Activated T-cell treated with anti-CD3 and anti-CD28 coated beads for 4 hours (primary cell): Measurements from ENCODE around the gene NDUFB5.
A peak's percentile ranks its signal among the peaks of the same experiment; 100 is the strongest.

Experiments used
- DNase-seq: peaks from one replicate; pipeline ENCODE4 v3.0.0-alpha.2; 2020

NDUFB5 gene

DNA sequence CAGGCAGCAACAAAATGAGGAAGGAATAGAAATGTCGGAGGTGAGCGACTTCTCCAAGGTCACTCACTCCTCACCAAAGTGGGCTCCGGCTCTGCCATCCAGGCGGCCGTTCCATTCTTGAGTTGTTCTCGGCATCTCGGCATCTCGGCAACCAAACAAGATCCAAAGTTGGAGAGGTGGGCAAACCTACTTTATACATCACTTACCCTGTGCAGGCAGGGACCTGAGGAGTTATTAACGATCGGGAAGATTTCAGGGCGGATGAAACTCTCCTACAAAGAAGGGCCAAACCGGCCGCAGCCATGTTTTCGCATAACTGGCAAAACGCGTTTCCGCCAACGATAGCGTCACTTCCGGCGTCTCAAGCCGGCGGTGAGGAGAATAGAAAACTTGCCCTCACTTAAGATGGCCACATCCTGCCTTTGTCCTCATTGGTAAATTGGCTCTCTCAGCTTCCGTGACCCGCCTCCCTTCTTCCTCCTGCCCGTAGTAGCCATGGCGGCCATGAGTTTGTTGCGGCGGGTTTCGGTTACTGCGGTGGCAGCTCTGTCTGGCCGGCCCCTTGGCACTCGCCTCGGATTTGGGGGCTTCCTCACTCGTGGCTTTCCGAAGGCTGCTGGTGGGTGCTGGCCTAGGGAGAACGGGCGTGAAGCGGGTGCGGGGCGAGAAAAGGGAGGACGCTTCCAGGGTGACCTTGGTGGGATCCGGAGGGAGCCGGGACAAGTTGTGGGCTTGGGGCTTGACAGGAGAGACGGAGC is at the start of gene NDUFB5, which contains the start of gene MRPL47:
Gene NDUFB5, plus strand, starts transcription at position 474 of the 758 bp plus-strand sequence. Its CDS starts 22 bp downstream, at position 496.
Gene MRPL47, minus strand, starts transcription at position 318 of the 758 bp plus-strand sequence. Its CDS starts 14 bp downstream, at position 304.
- peak; percentile 90 for DNase-seq

DNA sequence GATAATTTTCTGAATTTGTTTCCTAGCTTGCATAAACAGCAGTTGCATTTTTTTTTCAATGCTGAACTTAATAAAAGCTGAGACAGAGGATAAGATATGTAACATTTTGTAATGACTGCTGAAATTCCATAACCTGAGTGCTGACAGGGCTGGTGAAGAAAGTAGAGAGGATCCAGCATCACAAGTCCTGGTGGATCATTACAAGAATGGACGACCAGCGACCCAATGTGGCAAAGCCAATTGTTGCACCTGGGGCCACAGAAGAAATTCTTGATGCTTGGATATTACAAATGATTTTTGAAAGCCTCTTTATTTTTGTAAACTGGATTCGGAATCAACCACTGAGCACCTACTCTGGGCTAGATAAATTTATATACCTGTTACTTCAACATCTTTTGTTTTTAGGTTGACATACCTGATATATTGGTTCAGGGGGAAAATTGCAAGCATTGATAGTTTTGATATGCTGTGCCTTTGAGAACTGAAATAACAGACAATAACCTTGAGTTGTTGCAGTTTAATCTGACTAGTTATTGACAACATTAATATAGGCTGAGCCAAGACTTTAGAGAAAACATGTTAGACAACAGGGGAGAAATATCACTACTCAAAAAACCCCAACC is 45.7 kb upstream of the NDUFB5 start:
- no peak for DNase-seq

DNA sequence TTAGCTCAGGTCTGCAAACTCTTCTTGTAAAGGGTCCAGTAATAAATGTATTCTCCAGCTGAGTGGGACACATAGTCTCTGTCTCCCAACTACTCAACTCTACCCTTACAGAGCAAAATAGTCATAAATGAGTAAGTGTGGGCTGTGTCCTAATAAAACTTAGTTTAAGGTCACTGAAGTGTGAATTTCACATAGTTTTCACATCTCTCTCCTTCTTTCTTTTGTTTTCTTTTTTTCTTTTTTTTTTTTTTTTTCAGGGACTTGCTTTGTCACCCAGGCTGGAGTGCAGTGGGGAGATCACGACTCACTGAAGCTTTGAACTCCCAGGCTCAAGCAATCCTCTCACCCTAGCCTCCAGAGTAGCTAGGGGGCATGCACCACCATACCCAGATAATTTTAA is 43.8 kb upstream of the NDUFB5 start:
- DNase-seq: no peak

DNA sequence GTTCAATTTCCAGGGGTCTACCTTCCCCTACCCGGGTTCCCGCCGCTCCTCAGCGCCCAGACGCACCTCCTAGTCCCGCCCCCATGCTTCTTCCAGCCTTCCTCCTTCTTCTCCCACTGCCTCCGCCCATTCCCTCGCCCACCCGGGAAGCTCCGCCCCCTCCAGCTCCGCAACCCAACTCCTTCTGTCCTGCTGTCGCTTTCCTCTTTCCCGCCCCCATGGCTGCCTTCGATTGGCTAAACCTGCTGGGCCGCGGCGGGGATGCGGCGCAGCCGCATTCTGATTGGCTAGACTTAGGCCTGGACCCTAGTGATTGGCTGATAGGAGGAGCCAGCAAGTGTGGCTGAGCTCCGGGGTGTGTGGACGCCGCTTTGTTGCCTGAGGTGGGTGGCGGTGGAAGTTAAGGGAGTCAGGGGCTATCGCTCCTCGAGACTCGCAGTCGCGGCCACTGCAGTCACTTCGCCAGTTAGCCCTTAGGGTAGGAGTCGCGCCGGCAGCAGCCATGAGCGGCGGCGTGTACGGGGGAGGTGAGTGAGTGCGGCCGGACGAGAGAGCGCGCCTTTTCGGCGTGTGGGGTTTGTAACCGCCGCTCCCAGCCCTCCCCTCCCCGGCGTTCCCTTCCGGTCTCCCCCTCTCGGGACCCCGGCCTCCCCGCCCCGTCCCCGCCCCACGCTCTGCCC is 41.9 kb upstream of the NDUFB5 start, which contains the start of gene ACTL6A:
Gene ACTL6A, plus strand, starts transcription at position 336 of the 680 bp plus-strand sequence. Its CDS starts 167 bp downstream, at position 503.
- DNase-seq: peak; percentile 98

DNA sequence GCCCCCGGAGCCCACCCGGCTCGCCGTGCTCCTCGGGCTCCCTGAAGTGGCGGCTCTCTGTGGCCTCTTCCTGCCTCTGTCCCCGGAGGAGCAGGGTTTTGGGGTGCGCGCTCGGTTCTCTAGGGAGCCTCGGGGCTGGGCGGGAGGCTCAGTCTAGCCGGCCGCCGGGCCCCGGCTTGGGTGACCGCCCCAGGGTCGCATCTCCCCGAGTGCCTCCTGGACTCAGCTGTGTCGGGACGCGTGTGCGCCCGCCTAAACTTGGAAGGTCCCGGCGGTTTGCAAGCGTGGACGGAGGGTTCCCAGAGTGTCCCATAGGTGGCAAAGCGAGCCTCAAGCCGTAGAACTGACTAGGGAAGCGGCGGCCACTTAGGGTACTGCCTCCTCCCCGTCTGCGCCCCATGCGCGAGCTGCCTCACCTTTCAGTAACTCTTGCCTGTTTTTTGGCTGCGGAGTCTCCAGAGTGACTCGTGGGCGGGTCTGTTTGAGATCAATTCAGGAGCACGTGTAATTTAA is 41.3 kb upstream of the NDUFB5 start:
- peak; percentile 33 for DNase-seq

DNA sequence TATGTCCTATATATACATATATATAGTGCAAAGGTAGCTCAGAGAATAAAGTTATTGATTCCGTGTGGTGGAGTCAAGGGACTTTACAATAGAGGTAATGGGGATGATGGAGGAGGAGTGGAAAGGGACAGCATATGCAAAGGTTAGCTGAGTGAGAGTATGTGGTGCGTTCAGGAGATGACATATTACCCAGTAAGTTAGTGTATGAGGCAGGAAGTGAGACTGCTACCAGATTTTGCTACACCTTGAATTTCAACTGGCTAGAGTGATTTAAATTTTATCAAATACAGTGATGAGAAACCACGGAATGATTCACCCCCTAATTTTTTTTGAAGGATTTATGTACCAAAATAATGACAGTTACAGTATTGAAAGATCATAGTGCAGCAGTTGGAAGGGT is 39.1 kb upstream of the NDUFB5 start:
- DNase-seq: no peak

DNA sequence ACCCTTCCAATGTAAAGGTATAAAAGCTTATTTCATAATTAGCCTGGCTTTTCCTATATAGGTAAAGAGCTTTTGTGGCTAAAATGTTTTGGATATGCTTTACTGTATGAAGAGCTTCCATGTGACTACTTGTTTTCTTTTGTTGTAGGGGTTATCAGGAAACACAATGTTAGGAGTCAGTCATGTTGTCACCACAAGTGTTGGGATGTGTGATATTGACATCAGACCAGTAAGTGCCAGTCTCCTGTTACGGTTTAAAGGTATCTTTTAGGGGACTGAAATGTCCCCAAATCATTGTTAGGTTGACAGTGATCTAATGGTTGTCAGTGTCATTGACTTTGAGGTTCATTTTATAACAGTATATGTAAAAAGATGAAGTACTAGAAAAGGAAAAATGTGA is 23.6 kb upstream of the NDUFB5 start:
- no peak for DNase-seq

DNA sequence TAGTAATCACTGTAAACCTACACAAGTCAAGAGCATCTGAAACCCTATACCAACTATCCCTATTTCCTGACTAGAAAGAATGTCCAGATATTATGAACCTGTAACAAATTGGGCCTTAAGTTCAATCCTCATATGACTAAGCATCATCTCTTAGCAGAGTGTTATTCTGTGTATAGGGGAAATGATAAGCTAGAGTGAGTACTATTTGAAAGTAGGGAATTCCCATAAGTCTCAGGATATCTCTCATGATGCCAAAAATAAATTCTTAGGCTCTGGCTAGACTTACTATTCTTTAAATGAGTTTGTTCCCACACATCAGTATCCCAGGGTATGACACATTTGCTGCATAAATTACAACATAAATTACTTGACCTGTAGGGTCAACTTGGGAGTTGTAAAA is 15.5 kb upstream of the NDUFB5 start:
- DNase-seq: no peak

DNA sequence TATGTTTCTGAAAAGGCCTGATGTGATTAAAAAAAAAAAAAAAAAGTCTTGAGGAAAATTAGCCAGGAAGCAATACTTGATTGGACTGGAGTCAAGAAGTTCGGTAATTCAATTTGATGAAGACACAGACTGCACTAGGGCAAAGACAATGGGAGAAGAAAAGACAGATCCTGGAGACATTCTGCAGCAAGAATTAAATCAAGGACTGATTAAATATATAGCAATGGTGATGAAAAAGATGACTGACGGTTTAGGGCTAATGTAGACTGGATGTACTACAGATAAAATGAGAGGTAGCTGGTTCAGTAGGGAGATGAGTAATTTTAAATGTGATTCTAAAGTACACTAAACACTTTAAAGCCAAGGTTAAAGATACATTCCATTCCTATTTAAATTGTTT is 13.9 kb upstream of the NDUFB5 start:
- no peak for DNase-seq

DNA sequence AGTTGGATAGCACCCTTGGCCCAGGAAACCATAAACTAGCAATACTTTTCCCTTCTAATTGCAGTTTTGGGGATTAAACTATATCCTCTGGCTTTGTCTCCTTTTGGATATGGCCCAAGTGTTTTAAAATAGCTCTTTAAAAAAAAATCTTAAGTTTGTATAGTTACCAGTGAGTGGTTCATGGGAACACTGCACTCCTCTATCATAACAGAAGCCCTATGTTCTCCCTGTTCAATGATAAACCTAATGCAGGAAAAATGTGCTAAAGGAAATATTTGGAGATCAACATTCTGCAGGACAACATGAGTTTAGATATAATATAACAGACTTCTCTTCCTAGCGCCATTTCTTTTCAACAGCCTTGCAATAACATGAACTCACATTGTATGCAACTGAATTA is 13.3 kb upstream of the NDUFB5 start:
- DNase-seq: no peak

DNA sequence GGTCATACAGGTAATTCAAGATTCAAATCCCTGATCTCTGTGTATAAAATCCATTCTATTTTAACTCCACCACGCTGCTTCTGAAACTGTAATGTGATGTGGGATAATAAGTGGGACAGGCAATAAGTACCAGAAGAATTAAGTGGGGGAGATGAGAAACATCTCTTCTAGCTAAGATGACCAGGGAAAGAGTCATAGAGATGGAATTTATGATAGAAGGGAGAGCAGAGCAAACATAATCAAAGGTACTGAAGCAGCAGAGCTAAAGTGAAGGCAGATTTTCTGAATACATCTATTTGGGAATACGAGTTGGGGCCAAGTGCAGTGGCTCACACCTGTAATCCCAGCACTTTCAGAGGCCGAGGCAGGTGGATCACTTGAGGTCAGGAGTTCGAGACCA is 5.1 kb upstream of the NDUFB5 start:
- DNase-seq: no peak

DNA sequence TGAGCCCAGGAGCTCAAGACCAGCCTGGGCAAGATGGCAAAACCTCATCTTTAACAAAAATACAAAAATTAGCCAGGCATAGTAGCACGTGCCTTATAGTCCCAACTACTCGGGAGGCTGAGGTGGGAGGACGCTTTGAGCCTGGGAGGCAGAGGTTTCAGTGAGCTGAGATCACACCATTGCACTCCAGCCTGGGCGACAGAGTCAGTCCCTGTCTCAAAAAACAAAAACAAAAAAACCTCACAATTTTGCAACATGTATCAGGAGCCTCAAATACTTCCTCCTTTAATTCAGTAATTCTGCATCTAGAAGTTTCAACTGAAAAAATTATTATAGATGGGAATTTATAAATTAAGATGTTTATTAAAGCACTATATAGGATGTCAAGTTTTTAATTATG is 1.3 kb upstream of the NDUFB5 start:
- no peak for DNase-seq

DNA sequence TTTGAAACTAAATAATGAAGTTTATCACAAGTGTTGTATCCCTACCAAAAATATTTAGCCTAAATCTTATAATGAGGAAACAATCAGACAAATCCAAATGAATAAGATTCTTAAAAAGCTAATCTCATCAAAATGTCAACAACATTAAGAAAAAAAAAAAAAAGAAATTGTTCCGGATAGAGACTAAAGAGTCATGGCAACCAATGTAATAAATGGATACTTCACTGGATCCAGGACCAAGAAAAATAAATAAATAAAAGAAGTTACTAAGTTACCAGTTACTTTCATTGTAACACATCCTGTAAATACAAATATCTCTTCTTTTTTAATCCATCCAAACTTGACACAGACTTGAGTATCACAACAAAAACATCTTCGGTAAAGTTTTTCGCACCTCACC is 763 bp upstream of the NDUFB5 start:
- DNase-seq: no peak

DNA sequence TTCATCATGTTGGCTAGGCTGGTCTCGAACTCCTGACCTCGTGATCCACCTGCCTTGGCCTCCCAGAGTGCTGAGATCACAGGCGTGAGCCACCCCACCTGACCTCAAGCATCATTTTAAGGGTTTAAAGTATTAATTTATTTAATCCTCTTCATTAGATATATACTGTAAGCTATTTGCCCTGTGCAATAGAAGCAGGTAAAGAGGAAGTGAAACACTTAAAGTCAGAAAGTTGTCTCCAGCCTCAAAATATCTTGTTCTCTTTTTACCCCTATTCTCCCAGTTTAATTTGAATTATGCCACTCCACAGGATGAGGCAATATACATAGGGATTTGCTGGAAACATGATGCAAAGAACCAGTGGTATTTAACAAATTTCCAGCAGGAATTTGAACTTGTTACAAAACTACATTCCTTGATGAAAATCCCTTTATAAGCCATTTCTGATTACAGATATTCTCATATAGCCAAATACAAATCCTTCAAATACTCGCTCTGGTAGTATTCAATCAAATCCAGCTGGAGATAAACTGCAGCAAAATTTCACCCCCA is 2.0 kb downstream of the NDUFB5 start:
- DNase-seq: no peak

DNA sequence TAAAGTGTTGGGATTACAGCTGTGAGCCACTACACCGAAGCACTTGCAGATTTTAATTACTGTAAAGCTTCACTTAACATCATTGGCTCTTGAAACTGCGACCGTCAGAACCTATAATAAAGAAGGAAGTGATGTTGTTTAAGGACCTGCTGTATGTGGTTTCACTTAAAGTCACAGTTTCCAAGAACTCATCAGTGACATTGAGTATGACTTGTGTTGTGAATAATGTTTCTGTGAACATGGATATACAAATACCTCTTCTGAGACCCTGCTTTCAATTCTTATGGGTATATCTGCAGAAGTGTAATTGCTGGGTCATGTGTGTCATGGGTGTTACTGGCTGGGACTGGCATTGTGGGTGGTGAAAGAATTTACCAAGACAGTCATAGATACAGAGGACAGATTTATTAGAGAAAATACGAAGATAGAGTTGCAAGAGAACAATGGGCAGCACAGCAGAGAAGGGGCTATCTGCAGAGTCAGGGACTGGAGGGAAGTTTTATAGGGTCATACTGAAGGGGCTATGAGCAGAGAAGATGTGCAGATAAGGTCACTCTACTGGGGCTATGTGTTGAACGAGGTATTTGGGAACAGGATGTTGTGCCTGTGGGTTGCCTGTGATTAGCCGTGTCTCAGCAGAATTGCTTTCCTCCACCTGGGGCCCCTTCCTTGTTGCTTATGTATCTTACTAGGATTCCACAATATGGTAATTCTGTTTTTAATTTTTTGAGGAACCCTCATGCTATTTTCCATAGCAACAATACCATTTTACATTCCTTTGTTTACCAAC is 4.5 kb downstream of the NDUFB5 start:
- no peak for DNase-seq

DNA sequence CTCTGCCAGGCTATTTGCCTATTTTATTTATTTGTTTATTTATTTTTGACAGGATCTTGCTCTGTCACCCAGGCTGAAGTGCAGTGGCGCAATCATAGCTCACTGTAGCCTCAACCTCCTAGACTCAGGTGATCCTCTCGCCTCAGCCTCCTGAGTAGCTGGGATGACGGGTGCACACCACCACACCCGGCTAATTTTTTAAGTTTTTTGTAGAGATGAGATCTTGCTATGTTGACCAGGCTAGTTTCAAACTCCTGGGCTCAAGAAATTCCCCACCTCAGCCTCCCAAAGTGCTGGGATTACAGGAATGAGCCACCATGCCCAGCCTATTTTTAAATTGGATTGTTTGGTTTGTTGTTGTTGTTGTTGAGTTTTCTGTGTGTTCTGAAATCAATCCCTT is 5.5 kb downstream of the NDUFB5 start:
- no peak for DNase-seq

DNA sequence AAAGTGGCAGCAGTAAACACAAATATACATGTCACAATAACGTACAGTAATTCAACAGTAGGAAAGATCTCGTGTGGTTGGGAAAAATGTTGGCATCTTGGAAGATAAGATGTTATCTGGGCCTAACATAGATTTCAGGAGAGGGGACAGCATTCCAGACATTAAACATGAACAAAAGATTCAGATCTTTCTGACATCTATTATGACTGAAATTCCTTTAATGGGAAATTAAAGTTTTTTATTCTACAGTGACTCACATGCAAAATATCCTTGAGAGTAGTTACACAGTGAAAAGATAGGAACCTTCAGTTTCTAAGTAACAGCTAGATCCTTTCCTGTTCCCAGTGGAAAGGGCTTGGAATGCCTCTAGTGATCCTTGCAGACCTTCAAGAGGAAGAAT is 9.2 kb downstream of the NDUFB5 start:
- DNase-seq: no peak

DNA sequence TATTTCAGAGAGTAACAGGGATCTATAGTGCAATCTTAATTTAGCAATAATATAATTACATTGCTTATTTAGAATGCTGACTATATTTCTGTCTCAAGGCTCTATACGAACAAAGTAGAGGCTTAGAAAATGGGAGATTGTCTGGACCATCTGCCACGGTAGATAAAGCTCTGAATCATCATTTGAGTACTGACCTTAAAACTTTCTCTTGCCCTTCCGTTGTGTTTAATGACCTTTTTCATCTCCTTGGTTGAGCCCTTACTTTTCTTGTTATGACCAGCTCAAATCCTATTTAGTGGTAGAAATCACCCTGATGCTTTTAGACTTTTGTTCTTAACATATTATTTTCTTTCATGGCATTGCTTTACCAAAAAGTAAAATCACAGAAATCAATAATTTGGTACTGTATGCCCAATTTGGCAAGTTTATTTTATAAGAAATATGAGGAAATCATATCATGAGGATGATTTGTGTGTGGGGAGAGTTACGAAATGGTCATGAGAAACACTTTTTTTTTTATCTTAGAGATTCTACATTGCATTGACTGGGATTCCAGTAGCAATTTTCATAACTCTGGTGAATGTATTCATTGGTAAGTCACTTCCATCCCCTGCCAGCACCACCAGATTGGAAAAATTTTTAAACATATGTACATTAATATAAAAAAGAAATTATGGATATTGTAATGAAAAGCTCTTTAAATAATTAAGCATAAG is 11.0 kb downstream of the NDUFB5 start:
- DNase-seq: no peak

DNA sequence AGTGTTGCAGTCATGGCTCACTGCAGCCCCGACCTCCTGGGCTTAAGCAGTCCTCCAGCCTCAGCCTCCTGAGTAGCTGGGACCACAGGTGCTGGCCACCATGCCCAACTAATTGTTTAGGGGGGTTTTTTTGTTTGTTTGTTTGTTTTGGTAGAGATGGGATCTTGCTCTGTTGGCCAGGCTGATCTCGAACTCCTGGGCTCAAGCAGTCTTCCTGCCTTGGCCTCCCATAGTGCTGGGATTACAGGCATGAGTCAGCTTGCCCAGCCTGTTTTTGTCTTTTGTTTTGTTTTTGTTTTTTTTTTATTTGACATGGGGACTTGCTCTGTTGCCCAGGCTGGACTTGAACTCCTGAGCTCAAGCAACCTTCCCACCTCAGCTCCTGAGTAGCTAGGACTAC is 17.4 kb downstream of the NDUFB5 start:
- no peak for DNase-seq

DNA sequence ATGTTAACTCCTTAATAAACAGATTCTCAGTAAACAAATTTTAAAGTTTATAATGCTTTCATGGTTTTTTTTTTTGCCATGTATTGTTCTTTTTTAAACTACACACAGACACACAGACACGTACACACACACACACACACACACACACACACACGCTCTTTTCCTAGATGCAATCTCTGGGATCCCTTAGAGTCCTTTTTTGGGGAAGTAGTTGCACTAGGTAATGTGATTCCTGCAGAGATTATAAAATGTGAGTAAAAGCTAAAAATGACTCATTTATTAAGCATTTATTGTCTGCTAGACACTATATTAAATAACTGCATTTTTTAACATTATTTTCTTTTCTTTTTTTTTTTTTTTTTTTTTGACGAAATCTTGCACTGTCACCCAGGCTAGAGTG is 19.9 kb downstream of the NDUFB5 start:
- no peak for DNase-seq

DNA sequence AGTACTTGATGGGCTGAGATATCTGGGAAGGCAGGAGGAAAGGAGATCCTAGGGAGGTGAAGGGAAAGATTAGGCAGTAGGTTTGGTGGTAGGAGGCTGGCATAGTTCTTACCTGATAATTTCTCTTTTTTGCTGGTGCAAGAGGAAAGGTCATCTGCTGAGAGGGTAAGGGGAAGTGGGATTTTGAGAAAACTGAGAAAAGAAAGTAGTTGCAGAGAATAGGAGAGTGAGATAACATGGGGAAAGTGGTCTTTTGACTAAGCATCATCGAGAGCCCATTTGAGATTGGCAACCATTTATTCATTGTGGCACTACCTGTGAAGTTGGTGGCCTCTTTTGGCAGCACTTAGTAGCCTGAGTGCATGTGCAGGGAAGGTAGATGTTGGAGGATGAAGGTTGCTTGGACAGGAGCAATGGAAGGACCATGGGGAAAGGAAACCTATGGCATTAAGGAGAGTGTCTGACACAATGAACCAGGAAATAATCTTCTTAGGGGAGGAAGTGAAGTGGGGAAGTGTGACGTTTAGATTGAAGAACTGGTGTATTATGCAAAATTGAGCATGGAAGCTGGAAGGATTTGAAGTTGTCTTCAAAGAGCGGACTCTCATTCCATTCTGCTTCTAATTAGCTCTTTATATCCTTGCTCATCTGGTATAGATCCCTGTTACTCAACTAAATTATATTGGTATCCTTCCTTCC is 26.3 kb downstream of the NDUFB5 start:
- DNase-seq: no peak
